Measurements from ENCODE around the gene GPR39.

- no peak for TF ChIP-seq CTCF (IDR thresholded peaks at IDR 0.05; ENCODE audit: insufficient read depth, low read length, poor library complexity, severe bottlenecking)
- TF ChIP-seq EZH2phosphoT487 (conservative IDR thresholded peaks at IDR 0.05; ENCODE audit: low read length) = no peak
Measured at GRCh38 chr2:132586101-132586511, 169.5 kb downstream of the GPR39 start.
